Esophagus (tissue), 2 donors: ENCODE results near the gene IKZF2. TPM values are rescaled to one million over a fixed set of nuclear protein-coding genes. Genes with fewer than 3 reads are reported as not detected.

ENCODE experiments used
- H3K27ac ChIP-seq, 2 donors: one replicate each; pipeline ENCODE4 v1.5.1; 2013; ENCODE audit warnings: low read depth in 2 of 2, mild to moderate bottlenecking in 2 of 2, inconsistent platforms in 1 of 2, low read length in 1 of 2, moderate library complexity in 1 of 2
- H3K27me3 ChIP-seq, 2 donors: one replicate each; pipeline ENCODE4 v1.6.1; 2013; ENCODE audit warnings: low read length in 2 of 2, control low read depth in 1 of 2, mild to moderate bottlenecking in 1 of 2; ENCODE audit not compliant: insufficient read depth in 2 of 2, control insufficient read depth in 1 of 2
- H3K36me3 ChIP-seq, 2 donors: one replicate each; pipeline ENCODE4 v1.6.1; 2013; ENCODE audit warnings: low read length in 1 of 2; ENCODE audit not compliant: control insufficient read depth in 2 of 2, insufficient read depth in 2 of 2
- H3K4me1 ChIP-seq, 2 donors: one replicate each; pipeline ENCODE4 v1.6.1; 2013; ENCODE audit warnings: low read length in 1 of 2; ENCODE audit not compliant: control insufficient read depth in 2 of 2, insufficient read depth in 2 of 2
- H3K4me3 ChIP-seq, 2 donors: one replicate each; pipeline ENCODE4 v1.5.1; 2013; ENCODE audit warnings: low read length in 2 of 2, mild to moderate bottlenecking in 2 of 2, low read depth in 1 of 2, moderate library complexity in 1 of 2
- H3K9me3 ChIP-seq, 2 donors: one replicate each; pipeline ENCODE4 v1.6.1; 2013; ENCODE audit warnings: mild to moderate bottlenecking in 2 of 2, low read depth in 1 of 2, low read length in 1 of 2, moderate library complexity in 1 of 2; ENCODE audit not compliant: control insufficient read depth in 2 of 2, insufficient read depth in 1 of 2
- WGBS, 2 donors: extraction: QIAGEN DNeasy Blood & Tissue Kit; methylation state at CpG; one replicate each; pipeline ENCODE4 v1.1.7; 2013; 5-methylcytosine and 5-hydroxymethylcytosine counted together
- polyA plus RNA-seq, 2 donors: library from polyadenylated mRNA; stranded (reverse); fragments of 200-250 nt; gene quantifications; one replicate each; pipeline ENCODE4 v1.2.3, GENCODE V29; 2013
- donor health status: healthy with polysubstance abuse.
- donor health status: Bipolar disorder and iron deficiency.

Gene IKZF2
- polyA plus RNA-seq, 2 donors: 11.3 to 11.5 TPM

DNA sequence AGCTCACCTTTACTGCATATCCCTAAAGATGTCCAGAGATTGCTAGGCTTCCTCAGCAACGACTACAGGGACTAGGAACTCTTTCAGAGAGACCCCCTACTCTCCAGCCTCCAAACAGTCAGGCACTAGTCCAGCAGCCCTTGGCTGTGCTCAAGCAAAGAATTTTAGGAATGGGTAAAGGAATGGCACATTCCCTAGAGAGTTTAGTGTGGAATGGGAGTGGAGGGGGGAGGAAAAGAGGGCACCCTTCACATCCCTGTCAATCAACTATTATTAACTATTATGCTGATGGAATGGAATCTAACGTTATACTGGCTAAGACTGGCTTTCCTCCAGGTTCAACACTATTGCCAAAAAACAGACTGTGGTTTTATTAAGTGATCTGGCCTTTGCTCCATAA, 64.8 kb downstream of the IKZF2 start:
- Histone ChIP-seq H3K36me3 (no peaks in the 10 kb centered on the region), H3K9me3 (no peaks in the 10 kb centered on the region), H3K4me3 (no peak overlapping the region), H3K27me3 (no peaks in the 10 kb centered on the region), H3K27ac (no peak overlapping the region), H3K4me1 (peaks cover 0 to 2% of the 10 kb centered on the region in 2 donors)
- WGBS, 2 donors: 24 to 31% methylated on average over 2 of the region's 2 CpGs

DNA sequence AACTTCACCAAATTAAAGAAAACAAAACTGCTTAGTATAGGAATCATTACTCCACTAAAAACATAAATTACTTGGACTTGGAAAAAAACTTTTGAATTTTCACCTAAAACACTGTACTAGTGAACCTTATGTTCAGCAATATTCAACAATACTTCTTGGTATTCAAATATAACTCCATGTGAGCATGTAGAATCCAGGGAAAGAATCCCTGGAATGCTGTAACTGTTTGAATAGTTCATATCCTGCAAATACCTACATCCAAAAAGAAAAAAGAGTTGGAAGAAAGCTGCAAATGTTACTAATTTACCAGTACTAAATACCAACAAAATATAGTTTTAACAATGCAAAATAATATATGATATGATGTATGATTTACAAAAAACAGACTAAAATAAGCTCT, 65.4 kb downstream of the IKZF2 start:
- Histone ChIP-seq H3K9me3 (no peaks in the 10 kb centered on the region), H3K27me3 (no peaks in the 10 kb centered on the region), H3K27ac (no peak overlapping the region), H3K4me1 (peaks cover 0 to 2% of the 10 kb centered on the region in 2 donors), H3K4me3 (no peak overlapping the region), H3K36me3 (no peaks in the 10 kb centered on the region)

DNA sequence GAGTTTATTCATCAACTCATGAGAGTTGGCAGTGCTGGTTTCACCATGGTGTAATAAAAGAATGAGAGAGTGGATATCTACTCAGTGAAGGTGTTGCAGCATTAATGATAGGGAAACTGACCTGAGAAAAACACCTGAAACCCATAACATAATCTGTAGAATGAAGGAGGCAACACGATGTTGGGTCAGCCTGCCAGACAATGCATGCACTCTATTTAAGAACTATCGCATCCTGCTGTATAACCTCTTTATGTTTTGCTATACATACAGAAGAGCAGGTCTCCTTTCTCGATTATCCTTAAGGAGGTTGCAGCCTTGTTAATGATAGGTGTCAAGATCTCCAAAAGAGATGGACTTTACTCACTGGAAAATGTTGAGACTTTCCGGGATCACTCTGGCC, 65.9 kb downstream of the IKZF2 start:
- H3K27ac ChIP-seq: no peak overlapping the region
- H3K4me3 ChIP-seq: no peak overlapping the region
- peaks cover 0 to under 1% of the 10 kb centered on the region in 2 donors for H3K4me1 ChIP-seq
- H3K27me3 ChIP-seq: no peaks in the 10 kb centered on the region
- 79 to 85% methylated on average over 4 of the region's 4 CpGs for WGBS, 2 donors
- no peaks in the 10 kb centered on the region for H3K36me3 ChIP-seq
- H3K9me3 ChIP-seq: no peaks in the 10 kb centered on the region

DNA sequence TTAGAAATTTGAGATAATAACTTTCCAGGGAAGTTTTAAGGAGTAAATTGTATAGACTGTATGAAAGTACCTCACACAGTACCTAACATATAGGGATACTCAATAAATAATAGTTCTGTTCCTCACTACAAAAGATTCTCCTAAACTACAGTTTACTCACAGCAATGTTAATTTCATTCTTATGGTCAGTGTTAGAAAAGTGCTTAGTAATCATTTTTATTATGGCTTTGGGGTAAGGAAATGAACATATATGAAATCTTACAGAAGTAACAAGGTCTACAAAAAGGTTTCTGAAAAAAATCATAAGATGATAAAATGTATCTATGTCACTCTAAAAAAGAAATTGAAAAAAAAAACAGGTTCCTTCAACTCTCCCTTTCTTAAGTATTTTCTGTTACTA, 67.2 kb downstream of the IKZF2 start:
- H3K27ac ChIP-seq: no peak overlapping the region
- H3K27me3 ChIP-seq: no peaks in the 10 kb centered on the region
- H3K9me3 ChIP-seq: no peaks in the 10 kb centered on the region
- no peak overlapping the region for H3K4me3 ChIP-seq
- no peaks in the 10 kb centered on the region for H3K36me3 ChIP-seq
- no peaks in the 10 kb centered on the region for H3K4me1 ChIP-seq

DNA sequence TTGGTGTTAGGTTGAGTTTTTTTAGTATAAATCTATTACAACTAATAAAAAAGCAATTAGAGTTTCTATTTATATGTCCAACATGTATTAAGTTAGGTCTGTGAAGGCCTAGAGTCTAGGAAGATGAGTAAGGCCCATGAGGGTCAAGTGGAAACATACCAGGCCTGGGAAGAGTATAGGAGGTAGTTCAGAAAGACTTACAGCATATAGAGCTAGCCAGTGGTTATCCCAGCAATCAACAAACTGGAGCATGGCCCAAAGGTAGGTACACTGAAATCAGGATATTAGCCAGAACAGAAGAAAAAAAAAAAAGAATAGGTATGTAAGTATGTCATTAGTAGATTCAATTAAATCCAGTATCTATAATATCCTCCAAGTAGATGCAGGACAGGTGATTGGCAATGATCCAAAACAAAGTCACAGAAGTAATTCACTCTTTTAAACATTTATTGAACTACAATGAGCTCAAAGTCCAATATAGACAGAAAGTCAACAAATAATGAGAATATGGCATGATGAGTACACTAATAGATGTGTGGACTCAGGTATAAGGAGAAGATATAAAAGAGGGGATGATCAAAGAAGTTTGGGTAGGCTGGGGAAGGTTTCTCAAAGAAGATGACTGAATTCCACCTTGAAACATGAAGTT, 70.3 kb downstream of the IKZF2 start:
- H3K4me3 ChIP-seq: no peak overlapping the region
- no peak overlapping the region for H3K27ac ChIP-seq
- H3K36me3 ChIP-seq: no peaks in the 10 kb centered on the region
- no peaks in the 10 kb centered on the region for H3K27me3 ChIP-seq
- H3K4me1 ChIP-seq: no peaks in the 10 kb centered on the region
- H3K9me3 ChIP-seq: no peaks in the 10 kb centered on the region

DNA sequence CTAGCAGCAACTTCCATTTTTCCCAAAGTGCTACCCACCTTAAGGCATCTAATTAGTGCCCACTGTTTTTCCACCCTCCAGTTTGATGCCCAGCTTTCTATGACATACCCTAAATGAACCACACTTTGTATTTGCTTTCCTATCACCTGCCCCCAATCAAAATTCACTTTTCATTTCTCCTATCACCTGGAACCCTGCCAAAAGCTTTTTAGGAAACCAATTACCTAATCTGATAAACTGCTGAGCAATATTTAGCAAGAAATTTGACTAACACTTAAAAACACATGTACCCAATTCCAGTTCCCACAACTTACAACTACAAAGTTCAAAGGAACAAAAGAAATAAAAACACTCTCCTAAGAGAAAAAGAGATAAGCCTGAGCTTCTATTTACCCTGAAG, 71.7 kb downstream of the IKZF2 start:
- H3K9me3 ChIP-seq: no peaks in the 10 kb centered on the region
- H3K4me1 ChIP-seq: no peaks in the 10 kb centered on the region
- H3K36me3 ChIP-seq: no peaks in the 10 kb centered on the region
- H3K27ac ChIP-seq: no peak overlapping the region
- no peak overlapping the region for H3K4me3 ChIP-seq
- no peaks in the 10 kb centered on the region for H3K27me3 ChIP-seq

DNA sequence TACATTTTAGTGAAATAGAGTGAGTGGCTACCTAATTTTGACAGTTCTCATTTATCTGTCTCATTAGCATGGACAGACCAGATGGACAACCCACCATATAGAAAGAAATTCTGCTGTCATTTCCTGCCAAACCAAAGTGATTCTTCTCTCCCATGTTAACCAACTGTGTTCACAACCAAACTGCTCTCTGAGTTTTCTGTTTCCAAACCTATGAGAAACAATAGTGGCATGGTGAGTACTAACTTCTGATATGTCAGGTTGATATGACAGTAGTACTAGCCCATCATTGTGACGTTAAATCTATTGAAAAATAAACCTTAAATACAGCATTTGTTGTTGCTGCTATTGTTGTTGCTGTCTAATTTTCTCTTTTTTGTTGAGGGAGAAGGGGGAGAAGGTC, 72.7 kb downstream of the IKZF2 start:
- no peaks in the 10 kb centered on the region for H3K36me3 ChIP-seq
- no peaks in the 10 kb centered on the region for H3K9me3 ChIP-seq
- H3K4me3 ChIP-seq: no peak overlapping the region
- H3K4me1 ChIP-seq: no peaks in the 10 kb centered on the region
- no peak overlapping the region for H3K27ac ChIP-seq
- 88 to 94% methylated on average over 1 of the region's 1 CpG for WGBS, 2 donors
- H3K27me3 ChIP-seq: no peaks in the 10 kb centered on the region

DNA sequence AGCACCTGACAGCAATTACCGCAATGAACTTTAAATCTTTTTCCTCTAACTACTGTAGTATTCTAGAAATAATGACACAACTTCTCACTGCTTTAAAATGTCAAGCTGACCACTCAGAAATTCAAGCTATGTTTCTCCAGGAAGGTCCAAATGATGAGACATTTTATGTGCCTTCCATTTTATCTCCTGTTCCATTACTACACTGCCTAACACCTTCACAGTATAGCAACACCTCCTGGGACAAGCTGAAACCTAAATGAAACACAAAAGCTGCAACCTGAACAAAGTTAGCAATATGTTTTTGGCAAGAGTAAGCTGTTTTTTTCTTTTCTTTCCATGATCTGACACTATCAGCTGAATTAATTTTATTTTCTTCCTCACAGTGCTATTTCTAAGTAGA, 81.9 kb downstream of the IKZF2 start:
- Histone ChIP-seq H3K27me3 (no peaks in the 10 kb centered on the region), H3K4me1 (peaks cover 2% of the 10 kb centered on the region in 2 donors), H3K36me3 (no peaks in the 10 kb centered on the region), H3K9me3 (no peaks in the 10 kb centered on the region), H3K4me3 (no peak overlapping the region), H3K27ac (no peak overlapping the region)
- WGBS, 2 donors: 83 to 86% methylated on average over 1 of the region's 1 CpG

DNA sequence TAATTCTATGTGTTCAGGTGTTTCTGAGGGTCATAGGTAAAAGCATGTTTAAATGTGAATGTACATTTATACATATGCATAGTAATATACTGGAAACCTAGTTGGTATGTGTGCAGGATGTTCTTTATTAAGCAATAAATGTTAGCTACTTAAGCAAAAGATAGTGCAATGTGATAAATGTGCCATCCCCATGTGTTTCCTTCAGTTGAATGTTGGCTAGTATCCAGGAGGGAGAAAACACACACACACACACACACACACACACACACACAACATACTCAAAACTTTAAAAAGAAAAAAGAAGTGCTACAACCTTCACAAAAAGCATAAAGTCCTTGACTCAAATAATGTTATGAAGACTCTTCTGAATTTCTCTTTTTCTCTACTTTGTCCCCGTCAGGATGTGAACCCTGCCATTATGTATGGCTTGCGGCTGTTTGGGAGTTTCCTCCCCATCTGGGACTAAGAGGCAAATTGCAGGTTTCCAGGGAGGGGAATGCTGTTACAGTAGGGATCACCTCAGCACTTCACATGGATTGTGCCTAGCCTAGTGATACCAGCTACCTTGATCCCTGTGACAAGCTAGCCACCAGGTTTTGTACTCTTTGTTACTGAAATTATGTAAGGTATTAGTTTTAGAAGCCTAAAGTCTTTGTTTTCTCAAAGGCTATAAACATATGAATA, 82.6 kb downstream of the IKZF2 start:
- Histone ChIP-seq H3K36me3 (no peaks in the 10 kb centered on the region), H3K4me3 (no peak overlapping the region), H3K27me3 (no peaks in the 10 kb centered on the region), H3K4me1 (peaks cover 2% of the 10 kb centered on the region in 2 donors), H3K9me3 (no peaks in the 10 kb centered on the region), H3K27ac (no peak overlapping the region)
- 86 to 93% methylated on average over 2 of the region's 2 CpGs for WGBS, 2 donors

DNA sequence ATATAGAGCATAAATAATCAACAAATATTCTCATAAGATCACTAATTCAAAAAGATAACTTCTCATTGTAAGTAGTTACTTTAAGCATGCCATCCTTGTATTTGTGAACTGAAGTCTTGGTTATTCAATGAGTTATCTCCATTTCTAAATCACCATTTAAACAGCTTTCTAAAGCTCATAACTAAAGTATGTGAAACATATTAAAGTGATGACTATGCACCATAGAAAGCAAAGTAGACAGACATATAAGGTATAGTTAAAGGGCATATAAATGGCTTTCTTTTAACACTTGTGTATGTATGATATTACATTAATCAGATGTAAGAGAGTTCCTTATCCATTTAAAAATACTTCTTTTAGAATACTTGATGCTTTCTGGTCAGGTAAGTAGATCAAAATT, 83.5 kb downstream of the IKZF2 start:
- Histone ChIP-seq H3K4me3 (no peak overlapping the region), H3K36me3 (no peaks in the 10 kb centered on the region), H3K27ac (no peak overlapping the region), H3K27me3 (no peaks in the 10 kb centered on the region), H3K9me3 (no peaks in the 10 kb centered on the region), H3K4me1 (peaks cover 2% of the 10 kb centered on the region in 2 donors)
